ENCODE results near the gene CWC22. TPM values are rescaled to one million over a fixed set of nuclear protein-coding genes. Genes with fewer than 3 reads are reported as not detected.
"Not testable (repeated sequence)": the region's sequence is repeated elsewhere in the genome, so short reads cannot be mapped to it uniquely, and the experiment has no call there.

The CWC22 gene
- total and polyA plus RNA-seq, 5 donors from 2014 or later, result 19.3 to 32.1 (median 29.3) TPM

GRCh38 chr2:180015951-180016709 lies 9.0 kb upstream of the CWC22 start:
- H3K27me3 Mint-ChIP-seq, result peaks cover 17% of the 10 kb centered on the region
- H3K9me3 ChIP-seq (ENCODE audit: control insufficient read depth in 2 of 2, low read length in 2 of 2), result no peaks in the 10 kb centered on the region
- no peak overlapping the region for H3K4me3 ChIP-seq (ENCODE audit: low read depth, low read length)
- no peaks in the 10 kb centered on the region for H3K4me1 ChIP-seq (ENCODE audit: control insufficient read depth, insufficient read depth, low read length, poor library complexity, severe bottlenecking)
- H3K4me3 Mint-ChIP-seq, result no peak overlapping the region
- no peak overlapping the region for H3K27ac ChIP-seq (ENCODE audit: insufficient read depth, low read length, poor library complexity, severe bottlenecking)
- no peaks in the 10 kb centered on the region for H3K36me3 Mint-ChIP-seq
- H3K4me1 Mint-ChIP-seq, result no peaks in the 10 kb centered on the region
- no peaks in the 10 kb centered on the region for H3K36me3 ChIP-seq (ENCODE audit: control insufficient read depth, insufficient read depth, low read length)
- H3K9me3 Mint-ChIP-seq, result peaks cover 0 to 1% (median 0%) of the 10 kb centered on the region in 7 donors
- no peak overlapping the region for H3K27ac Mint-ChIP-seq
- DNase-seq (no peak), ATAC-seq (ENCODE audit: low read depth in 2 of 2) (no peak)
- peaks cover 3% of the 10 kb centered on the region for H3K27me3 ChIP-seq (ENCODE audit: control insufficient read depth, insufficient read depth, low read length)

DNA sequence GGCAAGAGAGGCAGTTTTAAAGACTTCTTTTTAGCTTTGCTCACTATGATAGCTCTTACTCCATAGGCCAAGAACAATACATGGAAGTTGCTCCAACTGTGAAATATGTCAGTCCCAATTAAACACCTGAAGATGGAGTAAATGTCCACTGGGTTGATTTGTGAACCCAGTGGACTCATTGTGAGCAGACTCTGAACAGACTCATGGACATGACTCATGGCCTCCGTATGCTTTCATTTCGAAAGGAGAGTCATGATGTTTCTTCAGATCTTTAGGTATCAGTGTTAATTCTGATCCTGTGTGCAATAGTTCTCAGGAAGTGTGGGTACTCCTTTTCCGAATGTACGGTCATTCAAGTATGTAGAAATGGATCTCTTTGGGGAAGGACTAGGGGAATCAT lies 5.4 kb upstream of the CWC22 start:
- no peaks in the 10 kb centered on the region for H3K36me3 ChIP-seq (ENCODE audit: control insufficient read depth, insufficient read depth, low read length)
- H3K27ac ChIP-seq (ENCODE audit: insufficient read depth, low read length, poor library complexity, severe bottlenecking), result no peak overlapping the region
- peaks cover 0 to 4% (median under 1%) of the 10 kb centered on the region in 4 donors for H3K4me1 Mint-ChIP-seq
- peaks cover 0 to 1% (median 0%) of the 10 kb centered on the region in 7 donors for H3K9me3 Mint-ChIP-seq
- ATAC-seq (ENCODE audit: low read depth in 2 of 2) (no peak), DNase-seq (no peak)
- peaks cover 3% of the 10 kb centered on the region for H3K27me3 ChIP-seq (ENCODE audit: control insufficient read depth, insufficient read depth, low read length)
- peaks cover 11% of the 10 kb centered on the region for H3K27me3 Mint-ChIP-seq
- H3K9me3 ChIP-seq (ENCODE audit: control insufficient read depth in 2 of 2, low read length in 2 of 2), result no peaks in the 10 kb centered on the region
- no peaks in the 10 kb centered on the region for H3K36me3 Mint-ChIP-seq
- H3K4me3 Mint-ChIP-seq, result no peak overlapping the region
- H3K27ac Mint-ChIP-seq, result no peak overlapping the region
- no peak overlapping the region for H3K4me3 ChIP-seq (ENCODE audit: low read depth, low read length)
- H3K4me1 ChIP-seq (ENCODE audit: control insufficient read depth, insufficient read depth, low read length, poor library complexity, severe bottlenecking), result no peaks in the 10 kb centered on the region

- no peak overlapping the region for H3K27ac Mint-ChIP-seq
- ATAC-seq (ENCODE audit: low read depth in 2 of 2), result no peak
These were observed 3.6 kb upstream of the CWC22 start for GRCh38 chr2:180010701-180011100.

DNA sequence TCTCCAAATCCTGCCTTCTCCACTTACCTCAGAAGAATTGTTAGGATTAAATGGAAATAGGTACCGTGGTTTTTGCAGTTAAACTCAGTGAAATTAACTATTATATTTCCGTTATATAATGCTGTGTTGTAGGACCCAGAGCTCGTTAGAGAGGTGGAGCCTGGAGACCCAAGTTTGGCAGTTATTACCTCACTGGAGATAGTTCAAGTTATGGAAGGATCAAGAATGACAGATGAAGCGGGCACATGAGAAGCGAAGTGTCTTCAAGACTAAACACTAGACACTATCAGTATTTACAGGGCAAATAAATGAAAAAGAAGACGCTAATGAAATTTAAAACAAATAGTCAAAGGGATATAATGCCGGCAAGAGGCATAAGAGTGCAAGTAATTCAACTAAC lies 866 bp downstream of the CWC22 start:
- peaks cover 11 to 59% (median 34%) of the 10 kb centered on the region in 4 donors for H3K4me1 Mint-ChIP-seq
- H3K27me3 Mint-ChIP-seq, result no peaks in the 10 kb centered on the region
- peaks cover 0 to 2% (median 0%) of the 10 kb centered on the region in 7 donors for H3K9me3 Mint-ChIP-seq
- peaks cover 5% of the 10 kb centered on the region for H3K36me3 Mint-ChIP-seq
- peak overlapping the region; percentile 90 to 97 (median 94) for H3K4me3 Mint-ChIP-seq
- peak overlapping the region; percentile 96 for H3K4me3 ChIP-seq (ENCODE audit: low read depth, low read length)
- no peaks in the 10 kb centered on the region for H3K9me3 ChIP-seq (ENCODE audit: control insufficient read depth in 2 of 2, low read length in 2 of 2)
- H3K27me3 ChIP-seq (ENCODE audit: control insufficient read depth, insufficient read depth, low read length), result no peaks in the 10 kb centered on the region
- H3K27ac ChIP-seq (ENCODE audit: insufficient read depth, low read length, poor library complexity, severe bottlenecking), result peak overlapping the region; percentile 96
- H3K36me3 ChIP-seq (ENCODE audit: control insufficient read depth, insufficient read depth, low read length), result no peaks in the 10 kb centered on the region
- ATAC-seq (ENCODE audit: low read depth in 2 of 2) (no peak), DNase-seq (peak in 1 of 3 donors; percentile 9)
- H3K27ac Mint-ChIP-seq, result peak overlapping the region; percentile 99 to 100 (median 100)
- H3K4me1 ChIP-seq (ENCODE audit: control insufficient read depth, insufficient read depth, low read length, poor library complexity, severe bottlenecking), result peaks cover 13% of the 10 kb centered on the region

More at GRCh38 chr2:180010701-180011100, 3.6 kb upstream of the CWC22 start:
- no peak for DNase-seq
- Mint-ChIP-seq H3K4me3 (no peak overlapping the region), H3K9me3 (peaks cover 0 to 2% (median 0%) of the 10 kb centered on the region in 7 donors), H3K36me3 (no peaks in the 10 kb centered on the region), H3K27me3 (peaks cover 2% of the 10 kb centered on the region), H3K4me1 (peaks cover 7 to 21% (median 10%) of the 10 kb centered on the region in 4 donors)
- Histone ChIP-seq H3K36me3 (ENCODE audit: control insufficient read depth, insufficient read depth, low read length) (no peaks in the 10 kb centered on the region), H3K4me1 (ENCODE audit: control insufficient read depth, insufficient read depth, low read length, poor library complexity, severe bottlenecking) (peaks cover 7% of the 10 kb centered on the region), H3K9me3 (ENCODE audit: control insufficient read depth in 2 of 2, low read length in 2 of 2) (no peaks in the 10 kb centered on the region), H3K27me3 (ENCODE audit: control insufficient read depth, insufficient read depth, low read length) (no peaks in the 10 kb centered on the region), H3K4me3 (ENCODE audit: low read depth, low read length) (no peak overlapping the region), H3K27ac (ENCODE audit: insufficient read depth, low read length, poor library complexity, severe bottlenecking) (no peak overlapping the region)

DNA sequence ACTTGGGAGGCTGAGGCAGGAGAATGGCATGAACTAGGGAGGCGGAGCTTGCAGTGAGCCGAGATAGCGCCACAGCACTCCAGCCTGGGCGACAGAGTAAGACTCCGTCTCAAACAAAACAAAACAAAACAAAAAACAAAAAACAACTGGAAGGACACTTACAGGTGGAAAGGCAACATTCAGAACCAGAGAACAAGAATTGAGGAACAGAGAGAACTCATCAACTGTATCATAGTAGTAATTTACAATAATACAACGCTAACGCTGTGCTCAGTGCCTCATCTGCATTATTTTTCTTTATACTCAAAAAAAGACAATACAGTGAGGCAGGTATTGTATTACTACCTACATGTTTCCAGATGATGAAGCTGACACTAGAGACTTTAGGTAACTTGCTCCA lies 1.6 kb downstream of the CWC22 start:
- not testable (repeated sequence) for H3K27me3 Mint-ChIP-seq; H3K27ac ChIP-seq (ENCODE audit: insufficient read depth, low read length, poor library complexity, severe bottlenecking); H3K36me3 ChIP-seq (ENCODE audit: control insufficient read depth, insufficient read depth, low read length); H3K27me3 ChIP-seq (ENCODE audit: control insufficient read depth, insufficient read depth, low read length); DNase-seq; H3K9me3 ChIP-seq (ENCODE audit: control insufficient read depth in 2 of 2, low read length in 2 of 2); H3K36me3 Mint-ChIP-seq; ATAC-seq (ENCODE audit: low read depth in 2 of 2); H3K9me3 Mint-ChIP-seq
- peaks cover 13% of the 10 kb centered on the region for H3K4me1 ChIP-seq (ENCODE audit: control insufficient read depth, insufficient read depth, low read length, poor library complexity, severe bottlenecking)
- Mint-ChIP-seq H3K4me3 (peak overlapping the region; percentile 66 to 95 (median 92)), H3K27ac (peak overlapping the region in 2 of 3 donors; percentile 99 to 100), H3K4me1 (peaks cover 14 to 65% (median 38%) of the 10 kb centered on the region in 4 donors)
- H3K4me3 ChIP-seq (ENCODE audit: low read depth, low read length), result peak overlapping the region; percentile 96

- Mint-ChIP-seq H3K27ac (no peak overlapping the region), H3K4me3 (peak overlapping the region; percentile 39 to 90 (median 66)), H3K36me3 (peaks cover 5% of the 10 kb centered on the region), H3K27me3 (no peaks in the 10 kb centered on the region), H3K4me1 (peaks cover 19 to 69% (median 44%) of the 10 kb centered on the region in 4 donors), H3K9me3 (peaks cover 0 to 2% (median 0%) of the 10 kb centered on the region in 7 donors)
- no peaks in the 10 kb centered on the region for H3K9me3 ChIP-seq (ENCODE audit: control insufficient read depth in 2 of 2, low read length in 2 of 2)
- no peak overlapping the region for H3K27ac ChIP-seq (ENCODE audit: insufficient read depth, low read length, poor library complexity, severe bottlenecking)
- H3K4me3 ChIP-seq (ENCODE audit: low read depth, low read length), result no peak overlapping the region
- H3K4me1 ChIP-seq (ENCODE audit: control insufficient read depth, insufficient read depth, low read length, poor library complexity, severe bottlenecking), result peaks cover 13% of the 10 kb centered on the region
- H3K36me3 ChIP-seq (ENCODE audit: control insufficient read depth, insufficient read depth, low read length), result no peaks in the 10 kb centered on the region
- ATAC-seq (ENCODE audit: low read depth in 2 of 2) (no peak), DNase-seq (no peak)
- H3K27me3 ChIP-seq (ENCODE audit: control insufficient read depth, insufficient read depth, low read length), result no peaks in the 10 kb centered on the region
These were observed 2.4 kb downstream of the CWC22 start for GRCh38 chr2:180004731-180005130.

- H3K36me3 ChIP-seq (ENCODE audit: control insufficient read depth, insufficient read depth, low read length), result no peaks in the 10 kb centered on the region
- peaks cover 5% of the 10 kb centered on the region for H3K36me3 Mint-ChIP-seq
- H3K27ac Mint-ChIP-seq, result no peak overlapping the region
- H3K4me1 Mint-ChIP-seq, result peaks cover 26 to 73% (median 48%) of the 10 kb centered on the region in 4 donors
- DNase-seq, result no peak
- no peak for ATAC-seq (ENCODE audit: low read depth in 2 of 2)
- H3K9me3 ChIP-seq (ENCODE audit: control insufficient read depth in 2 of 2, low read length in 2 of 2), result no peaks in the 10 kb centered on the region
- no peaks in the 10 kb centered on the region for H3K27me3 ChIP-seq (ENCODE audit: control insufficient read depth, insufficient read depth, low read length)
- peak overlapping the region in 1 of 4 donors; percentile 59 for H3K4me3 Mint-ChIP-seq
- H3K27me3 Mint-ChIP-seq, result no peaks in the 10 kb centered on the region
- peaks cover 13% of the 10 kb centered on the region for H3K4me1 ChIP-seq (ENCODE audit: control insufficient read depth, insufficient read depth, low read length, poor library complexity, severe bottlenecking)
- no peak overlapping the region for H3K27ac ChIP-seq (ENCODE audit: insufficient read depth, low read length, poor library complexity, severe bottlenecking)
- H3K9me3 Mint-ChIP-seq, result peaks cover 0 to 2% (median 0%) of the 10 kb centered on the region in 7 donors
- no peak overlapping the region for H3K4me3 ChIP-seq (ENCODE audit: low read depth, low read length)
These were observed 3.5 kb downstream of the CWC22 start for GRCh38 chr2:180003559-180003958.
